Caki2 (cell line): ENCODE results near the gene VSTM2B. TPM values are rescaled to one million over a fixed set of nuclear protein-coding genes. Genes with fewer than 3 reads are reported as not detected.

Experiments used
- total RNA-seq: library from RNA; depleted of rRNA; stranded (reverse); fragments of >200 nt; shearing (Covaris generic); gene quantifications from 2 replicates; pipeline ENCODE4 v1.2.3, GENCODE V29; 2014; ENCODE audit warnings: low replicate concordance; rRNA removed

Gene VSTM2B
- total RNA-seq, 1 experiment from 2014 or later, result not detected

Other genes starting within 250 kb of the VSTM2B start
- 141 and 190 TPM in 2 replicates for gene POP4, start 80.3 kb downstream of the VSTM2B start, total RNA-seq
- 27.5 and 31.4 TPM in 2 replicates for gene PLEKHF1, start 139.5 kb downstream of the VSTM2B start, total RNA-seq
- gene C19orf12, start 189.3 kb downstream of the VSTM2B start, total RNA-seq, result 20.9 and 49.2 TPM in 2 replicates